Mucosa of descending colon (tissue), 3 donors: ENCODE results near the gene ST6GALNAC3. TPM values are rescaled to one million over a fixed set of nuclear protein-coding genes. Genes with fewer than 3 reads are reported as not detected.

Experiments used
- ATAC-seq: fragments of 200-7000 bp; cut with Tn5 transposase; one replicate; pipeline ENCODE4 v1.9.1; 2020; ENCODE audit warnings: mild to moderate bottlenecking, moderate library complexity
- DNase-seq, 3 donors: peaks; one replicate each; pipeline ENCODE4 v3.0.0-alpha.2; 2020
- H3K36me3 ChIP-seq: fragments of 200-600 bp; one replicate; pipeline ENCODE4 v1.8.0; 2021; ENCODE audit warnings: low read depth, mild to moderate bottlenecking
- H3K4me1 ChIP-seq: fragments of 200-600 bp; one replicate; pipeline ENCODE4 v1.8.0; 2021; ENCODE audit warnings: low read depth, mild to moderate bottlenecking
- H3K4me3 ChIP-seq: fragments of 200-600 bp; one replicate; pipeline ENCODE4 v1.8.0; 2021; ENCODE audit warnings: mild to moderate bottlenecking
- H3K9me3 ChIP-seq: fragments of 200-600 bp; one replicate; pipeline ENCODE4 v1.8.0; 2021; ENCODE audit warnings: mild to moderate bottlenecking
- CTCF ChIP-seq: fragments of 200-600 bp; IDR thresholded peaks from one replicate; pipeline ENCODE4 v1.8.0; 2022; ENCODE audit warnings: antibody characterized with exemption, mild to moderate bottlenecking
- intact Hi-C, 2 donors: fragments of 100-400 bp; cut with DNase I in 1 of 2; cut with micrococcal nuclease in 1 of 2; formaldehyde crosslinking; loops; one replicate each; pipeline versions ENCODE4 v1.11.0 to v1.11.1; 2022; cut with DNase I, micrococcal nuclease
- total RNA-seq, 3 donors: library from RNA; stranded (reverse); fragmentation: NEBNext Ultra II Directional in 2 of 3; extraction: Animal tissue kit (Norgen Biotek cat#: 25700) in 2 of 3; gene quantifications; one replicate each; pipeline versions ENCODE4 v1.2.1 to v1.2.4, GENCODE V29; 2021 to 2023
- donor health status: DM: no; HTN: no; CAD: no; lungs with moderate emphysema.
- donor health status: DM: no; HTN: no; CAD: no.
- donor health status: DM: no; HTN: yes; CAD: no.

The ST6GALNAC3 gene
- total RNA-seq, 3 donors from 2014 or later, result 5.4 to 9.0 (median 6.7) TPM

GRCh38 chr1:76267631-76268030 lies 193.1 kb downstream of the ST6GALNAC3 start:
- no peak for TF ChIP-seq CTCF
- Histone ChIP-seq H3K4me1 (no peaks in the 10 kb centered on the region), H3K9me3 (no peaks in the 10 kb centered on the region), H3K36me3 (no peaks in the 10 kb centered on the region), H3K4me3 (no peak overlapping the region)
- intact Hi-C loops, result no loop called here
- DNase-seq, result no peak
- ATAC-seq, result peak; percentile 42

DNA sequence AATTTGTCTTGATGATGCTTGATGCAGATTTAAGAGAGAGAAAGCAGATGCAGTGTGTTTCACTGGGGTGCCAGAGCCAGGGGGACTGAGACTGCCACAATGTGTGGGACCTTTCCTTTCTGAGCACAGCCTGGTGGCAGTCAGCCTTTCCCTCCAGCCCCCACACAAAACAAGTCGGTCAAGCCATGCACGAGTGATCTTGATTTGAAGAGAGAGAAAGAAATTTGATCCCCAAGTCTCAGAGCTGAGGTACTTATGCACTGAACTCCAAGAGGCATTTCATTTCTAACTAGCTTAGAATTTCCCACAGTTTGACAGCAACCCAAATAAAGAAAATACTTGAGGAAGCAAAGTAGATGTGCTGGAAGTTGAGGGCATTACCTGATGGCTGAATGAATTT lies 193.8 kb downstream of the ST6GALNAC3 start:
- no peak for TF ChIP-seq CTCF
- intact Hi-C loops, result no loop called here

DNA sequence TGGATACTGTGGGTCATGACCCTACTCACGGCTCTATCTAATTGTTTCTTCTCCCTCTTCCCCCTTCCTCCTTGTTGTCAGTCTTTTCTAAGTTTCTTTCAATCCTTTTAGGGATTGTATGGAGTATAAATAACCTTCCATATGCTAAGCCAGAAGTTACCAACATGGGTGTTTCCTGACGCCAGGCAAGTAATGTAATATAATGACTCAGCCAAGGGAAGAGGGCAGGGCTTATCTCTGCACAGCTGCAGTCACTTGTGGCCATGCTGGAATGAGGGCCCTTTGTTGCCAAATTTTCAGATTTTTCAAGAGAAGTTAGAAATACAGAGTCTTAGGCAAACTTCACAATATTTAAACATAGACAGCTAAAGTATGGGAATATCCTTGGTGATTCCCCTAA lies 194.6 kb downstream of the ST6GALNAC3 start:
- ATAC-seq, result peak; percentile 93
- Histone ChIP-seq H3K36me3 (no peaks in the 10 kb centered on the region), H3K4me1 (no peaks in the 10 kb centered on the region), H3K4me3 (no peak overlapping the region), H3K9me3 (no peaks in the 10 kb centered on the region)
- peak in 1 of 3 donors; percentile 7 for DNase-seq
- intact Hi-C loops, result no loop called here
- TF ChIP-seq CTCF, result no peak

More for the DNA sequence above, 193.8 kb downstream of the ST6GALNAC3 start:
- Histone ChIP-seq H3K4me3 (no peak overlapping the region), H3K9me3 (no peaks in the 10 kb centered on the region), H3K36me3 (no peaks in the 10 kb centered on the region), H3K4me1 (no peaks in the 10 kb centered on the region)
- ATAC-seq, result no peak
- DNase-seq, result no peak

DNA sequence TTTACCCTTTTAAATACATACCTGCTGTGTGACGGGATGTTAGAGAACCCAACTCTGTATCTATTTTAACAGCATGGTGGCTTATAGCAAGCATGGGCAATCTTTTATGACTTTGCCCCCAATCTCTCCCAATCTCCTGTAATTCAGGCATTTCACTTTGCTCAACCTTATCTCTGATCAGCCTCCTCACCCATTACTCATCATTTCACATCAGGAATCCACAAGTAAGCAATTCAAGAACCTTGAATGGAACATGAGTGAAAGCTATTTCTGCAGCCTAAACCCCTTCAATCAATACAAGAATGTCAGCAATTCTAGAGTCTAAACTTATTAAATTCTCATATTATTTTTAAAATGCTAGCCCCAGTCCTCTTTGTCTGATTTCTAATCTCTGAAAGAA lies 199.8 kb downstream of the ST6GALNAC3 start:
- DNase-seq, result no peak
- ATAC-seq, result no peak
- Histone ChIP-seq H3K9me3 (no peaks in the 10 kb centered on the region), H3K4me1 (no peaks in the 10 kb centered on the region), H3K4me3 (no peak overlapping the region), H3K36me3 (no peaks in the 10 kb centered on the region)
- no peak for TF ChIP-seq CTCF
- intact Hi-C loops, result no loop called here

DNA sequence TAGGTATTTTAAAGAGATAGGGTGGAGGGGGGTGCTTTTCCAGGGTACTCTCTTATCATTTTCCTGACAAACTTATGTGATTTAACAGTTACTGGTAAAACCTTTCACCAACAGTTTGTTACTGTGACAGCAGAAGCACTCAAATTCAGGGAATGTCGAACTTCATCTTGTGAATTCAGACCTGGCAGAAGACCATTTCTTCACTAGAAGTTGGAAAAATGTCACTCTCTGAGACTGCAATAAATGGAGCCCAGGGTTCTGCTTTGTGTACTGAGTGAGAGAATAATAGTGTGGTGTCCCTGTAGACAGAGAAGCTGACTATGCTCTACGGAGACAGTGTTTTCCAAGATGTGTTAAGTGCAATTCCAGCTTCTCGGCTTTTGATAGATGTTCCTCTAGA lies 200.2 kb downstream of the ST6GALNAC3 start:
- Histone ChIP-seq H3K9me3 (no peaks in the 10 kb centered on the region), H3K4me3 (no peak overlapping the region), H3K36me3 (no peaks in the 10 kb centered on the region), H3K4me1 (no peaks in the 10 kb centered on the region)
- DNase-seq (no peak), ATAC-seq (no peak)
- intact Hi-C loops, result no loop called here
- TF ChIP-seq CTCF, result no peak

DNA sequence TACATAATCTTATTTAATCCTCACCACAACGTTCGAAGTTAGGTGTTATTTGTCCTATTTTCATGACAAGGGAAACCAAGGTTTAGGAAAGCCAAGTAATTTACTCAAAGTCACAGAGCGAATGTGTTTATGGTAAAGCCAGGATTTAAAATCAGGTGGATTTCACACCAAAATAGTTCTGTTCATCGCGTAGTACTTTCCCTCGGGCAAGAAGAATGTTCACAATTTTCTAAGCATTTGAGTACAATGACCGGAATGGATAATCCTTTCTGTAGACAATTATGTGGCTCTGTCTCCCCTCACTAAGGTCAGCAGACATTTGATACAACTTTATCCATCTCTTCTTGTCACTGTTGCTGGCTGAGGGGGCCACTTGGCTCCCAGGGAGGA lies 204.2 kb downstream of the ST6GALNAC3 start:
- H3K36me3 ChIP-seq, result no peaks in the 10 kb centered on the region
- no peaks in the 10 kb centered on the region for H3K4me1 ChIP-seq
- H3K9me3 ChIP-seq, result no peaks in the 10 kb centered on the region
- intact Hi-C loops, result no loop called here
- ATAC-seq (no peak), DNase-seq (no peak)
- no peak for TF ChIP-seq CTCF
- H3K4me3 ChIP-seq, result no peak overlapping the region
